ENCODE data around the gene RBSN. TPM values are rescaled to one million over a fixed set of nuclear protein-coding genes. Genes with fewer than 3 reads are reported as not detected.

The RBSN gene
- total RNA-seq, 2 experiments from 2014 or later, result 15.3 to 15.8 TPM

DNA sequence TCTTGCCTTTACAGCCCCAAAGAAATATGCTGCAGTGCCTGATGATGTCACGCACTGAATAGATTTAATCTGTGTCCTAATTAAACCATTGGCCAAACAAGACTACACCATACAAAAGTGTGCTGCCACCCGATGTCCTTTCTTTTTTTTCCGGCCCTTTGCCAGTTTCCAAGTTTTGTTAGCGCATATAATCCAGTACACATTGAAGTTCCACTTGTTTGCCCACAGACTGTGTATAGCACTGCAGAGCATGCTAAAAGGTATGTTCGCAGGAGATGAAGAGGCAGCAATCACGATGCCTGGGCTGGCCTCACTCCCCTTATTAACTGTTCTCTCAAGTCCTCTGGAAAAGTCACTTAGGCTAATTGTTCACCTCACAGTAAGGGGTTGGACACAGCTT, 60.6 kb downstream of the RBSN start:
- no peaks in the 10 kb centered on the region for H3K27me3 Mint-ChIP-seq (ENCODE audit: low read depth)
- H3K27ac Mint-ChIP-seq, result no peak overlapping the region
- no peaks in the 10 kb centered on the region for H3K9me3 Mint-ChIP-seq
- CTCF ChIA-PET, result interaction anchor here (1.5 to 2.1 kb wide), 3 partner anchors 13 to 115 kb away, joined by 5 to 9 read pairs (median 6); no protein-coding TSS in a partner anchor
- intact Hi-C loops (cut with micrococcal nuclease), result no loop called here
- DNase-seq, result no peak
- H3K36me3 Mint-ChIP-seq (ENCODE audit: low read depth), result peaks cover 29% of the 10 kb centered on the region
- peaks cover 5% of the 10 kb centered on the region for H3K4me1 Mint-ChIP-seq (ENCODE audit: low read depth)
- no peak overlapping the region for H3K4me3 Mint-ChIP-seq

DNA sequence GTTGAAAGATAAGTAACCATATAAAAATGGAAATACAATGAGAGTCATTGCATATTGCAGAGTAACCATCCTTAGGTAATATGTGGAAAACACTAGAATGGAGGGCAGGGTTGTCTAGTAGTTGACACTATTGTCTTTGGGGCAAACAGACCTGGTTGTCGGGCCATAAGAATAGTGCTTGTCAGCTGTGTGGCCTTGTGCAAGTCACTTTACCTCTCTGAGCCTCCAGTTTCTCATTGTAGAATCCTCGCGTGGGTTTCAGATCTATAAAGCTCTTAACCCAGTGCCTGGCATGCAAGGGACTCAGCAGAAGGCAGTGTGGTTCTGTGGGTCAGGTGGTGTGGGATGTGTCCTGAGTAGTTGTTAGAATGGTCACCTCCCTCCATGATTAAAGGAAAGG, 65.8 kb downstream of the RBSN start:
- no peak for DNase-seq

DNA sequence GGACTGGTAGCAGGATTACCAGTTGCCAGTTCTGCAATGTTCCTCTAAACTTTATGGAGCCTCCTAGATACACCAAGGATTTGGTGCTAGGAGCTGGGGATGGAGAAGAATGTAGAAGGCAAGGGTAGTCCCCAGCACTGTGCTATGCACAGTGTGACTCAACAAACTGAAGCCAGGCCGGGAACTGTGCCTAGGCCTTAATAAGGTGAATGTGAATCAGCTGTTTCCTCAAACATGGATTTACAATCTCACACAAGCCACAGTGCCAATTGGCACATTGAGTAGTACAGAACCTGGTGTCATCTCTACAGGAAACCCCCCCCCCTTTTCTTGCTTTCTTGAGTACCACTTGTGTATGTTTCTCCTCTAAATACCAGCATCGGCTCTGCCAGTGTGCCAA, 66.3 kb downstream of the RBSN start:
- intact Hi-C loops (cut with micrococcal nuclease), result no loop called here
- Mint-ChIP-seq H3K9me3 (no peaks in the 10 kb centered on the region), H3K27me3 (ENCODE audit: low read depth) (no peaks in the 10 kb centered on the region), H3K36me3 (ENCODE audit: low read depth) (peaks cover 26% of the 10 kb centered on the region), H3K4me3 (no peak overlapping the region), H3K4me1 (ENCODE audit: low read depth) (no peaks in the 10 kb centered on the region), H3K27ac (no peak overlapping the region)
- CTCF ChIA-PET, result interaction anchor here (1.1 kb wide), 1 partner anchor 12 kb away, joined by 3 read pairs; no protein-coding TSS in a partner anchor
- DNase-seq, result no peak

More for the DNA sequence above, 65.8 kb downstream of the RBSN start:
- Mint-ChIP-seq H3K36me3 (ENCODE audit: low read depth) (peaks cover 25% of the 10 kb centered on the region), H3K4me3 (no peak overlapping the region), H3K4me1 (ENCODE audit: low read depth) (no peaks in the 10 kb centered on the region), H3K27ac (no peak overlapping the region), H3K9me3 (no peaks in the 10 kb centered on the region), H3K27me3 (ENCODE audit: low read depth) (no peaks in the 10 kb centered on the region)
- CTCF ChIA-PET, result interaction anchor here (1.1 kb wide), 1 partner anchor 12 kb away, joined by 3 read pairs; no protein-coding TSS in a partner anchor
- intact Hi-C loops (cut with micrococcal nuclease), result no loop called here

DNA sequence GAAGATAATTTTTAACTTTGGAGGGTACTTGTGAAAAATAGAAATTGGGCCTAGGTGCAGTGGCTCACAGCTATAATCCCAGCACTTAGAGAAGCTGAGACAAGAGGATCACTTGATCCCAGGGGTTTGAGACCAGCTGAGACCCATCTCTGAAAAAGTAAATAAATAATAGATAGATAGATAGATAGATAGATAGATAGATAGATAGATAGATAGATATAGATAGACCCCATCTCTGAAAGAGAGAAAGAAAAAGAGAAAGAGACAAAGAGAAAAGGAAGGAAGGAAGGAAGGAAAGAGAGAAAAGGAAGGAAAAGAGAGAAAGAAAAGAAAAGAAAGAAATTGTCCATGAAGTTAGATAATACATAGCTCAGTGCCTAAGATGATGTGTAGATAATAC, 69.3 kb downstream of the RBSN start:
- Mint-ChIP-seq H3K4me1 (ENCODE audit: low read depth) (no peaks in the 10 kb centered on the region), H3K4me3 (no peak overlapping the region), H3K36me3 (ENCODE audit: low read depth) (peaks cover 27% of the 10 kb centered on the region), H3K9me3 (no peaks in the 10 kb centered on the region), H3K27me3 (ENCODE audit: low read depth) (no peaks in the 10 kb centered on the region), H3K27ac (no peak overlapping the region)
- CTCF ChIA-PET, result interaction anchor here (0.7 to 1.9 kb wide), 3 partner anchors 22 to 107 kb away, joined by 4 to 5 read pairs (median 5); no protein-coding TSS in a partner anchor
- DNase-seq, result no peak
- intact Hi-C loops (cut with micrococcal nuclease), result no loop called here

DNA sequence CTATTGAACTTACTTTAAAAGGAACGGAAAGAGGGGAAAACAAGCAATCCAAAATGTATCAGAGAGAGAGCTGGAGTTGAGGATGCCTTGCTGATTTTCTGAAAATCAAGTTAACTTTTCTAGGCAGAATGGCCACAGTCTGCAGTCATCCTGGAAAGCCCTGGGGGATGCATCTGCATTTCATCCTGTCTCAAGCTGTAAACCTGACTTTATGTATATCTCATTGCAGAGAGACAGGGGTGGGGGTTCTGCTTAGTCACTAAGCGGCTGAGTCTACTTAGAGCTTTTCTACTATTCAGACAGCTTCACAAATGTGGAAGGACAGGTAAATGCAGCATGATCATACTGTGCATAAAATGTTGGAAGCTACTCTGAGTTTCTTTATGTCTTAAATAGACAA, 75.2 kb downstream of the RBSN start:
- no peaks in the 10 kb centered on the region for H3K27me3 Mint-ChIP-seq (ENCODE audit: low read depth)
- H3K9me3 Mint-ChIP-seq, result no peaks in the 10 kb centered on the region
- H3K4me3 Mint-ChIP-seq, result no peak overlapping the region
- H3K4me1 Mint-ChIP-seq (ENCODE audit: low read depth), result no peaks in the 10 kb centered on the region
- CTCF ChIA-PET, result no interaction called here
- intact Hi-C loops (cut with micrococcal nuclease), result no loop called here
- DNase-seq, result no peak
- peaks cover 27% of the 10 kb centered on the region for H3K36me3 Mint-ChIP-seq (ENCODE audit: low read depth)
- H3K27ac Mint-ChIP-seq, result no peak overlapping the region

DNA sequence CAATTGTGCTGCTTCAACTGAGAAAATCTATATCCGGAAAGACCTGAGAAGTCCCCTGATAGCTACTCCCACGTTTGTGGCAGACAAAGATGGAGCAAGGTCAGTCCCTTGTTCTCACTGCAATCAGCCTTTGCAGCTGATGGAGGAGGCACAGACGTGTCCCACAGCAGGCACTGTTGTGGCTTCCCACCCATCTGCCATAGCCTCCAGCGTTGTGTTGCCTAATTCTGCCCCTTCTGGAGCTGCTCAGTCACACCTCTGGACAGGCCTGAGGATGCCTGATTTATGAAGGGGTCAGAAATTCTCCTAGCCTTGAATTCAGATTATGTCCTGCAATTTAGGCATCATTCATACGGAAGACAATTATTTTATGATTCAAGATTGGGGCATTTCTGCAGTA, 75.7 kb downstream of the RBSN start:
- no peak for DNase-seq
- H3K4me1 Mint-ChIP-seq (ENCODE audit: low read depth), result no peaks in the 10 kb centered on the region
- CTCF ChIA-PET, result no interaction called here
- H3K4me3 Mint-ChIP-seq, result no peak overlapping the region
- no peak overlapping the region for H3K27ac Mint-ChIP-seq
- H3K9me3 Mint-ChIP-seq, result no peaks in the 10 kb centered on the region
- H3K27me3 Mint-ChIP-seq (ENCODE audit: low read depth), result no peaks in the 10 kb centered on the region
- intact Hi-C loops (cut with micrococcal nuclease), result no loop called here
- H3K36me3 Mint-ChIP-seq (ENCODE audit: low read depth), result peaks cover 24% of the 10 kb centered on the region

Other genes with a start within 250 kb of the RBSN start
- 10 to 100 TPM; 60.6 to 61.3 TPM for gene NR2C2, start 151.6 kb downstream of the RBSN start, total RNA-seq
- gene MRPS25, start 33.8 kb downstream of the RBSN start, total RNA-seq, result 10 to 100 TPM; 55.0 to 57.5 TPM
- gene CAPN7, start 107.1 kb upstream of the RBSN start, total RNA-seq, result 10 to 100 TPM; 23.7 to 26.1 TPM
- 1 to 10 TPM; 7.9 to 9.0 TPM for gene SH3BP5, start 233.4 kb upstream of the RBSN start, total RNA-seq